ENCODE results near the gene PTPRE. TPM values are rescaled to one million over a fixed set of nuclear protein-coding genes. Genes with fewer than 3 reads are reported as not detected.

Gene PTPRE
- total RNA-seq, 1 experiment from 2014 or later, result 12.3 TPM

- DNase-seq (ENCODE audit: low read depth, low spot score), result no peak
- no peak overlapping the region for H2AFZ ChIP-seq (ENCODE audit: low read depth, low read length, poor library complexity, severe bottlenecking)
- no peak overlapping the region for H3K27ac ChIP-seq (ENCODE audit: low read depth, low read length)
- no peaks in the 10 kb centered on the region for H3K27me3 ChIP-seq (ENCODE audit: insufficient read depth, low read length)
- ChIA-PET RAD21 (ENCODE audit: low non-redundant PET in 1 of 2, low total read pairs in 2 of 2, uncharacterized antibody in 2 of 2, unreplicated experiment in 2 of 2) (no interaction called here), CTCF (no interaction called here), POLR2A (no interaction called here)
- H3K4me1 ChIP-seq (ENCODE audit: control insufficient read depth in 1 of 2, insufficient read depth in 2 of 2, low read length in 2 of 2), result peaks cover 25 to 46% of the 10 kb centered on the region in 2 experiments
- H4K20me1 ChIP-seq (ENCODE audit: insufficient read depth), result no peaks in the 10 kb centered on the region
- H3K36me3 ChIP-seq (ENCODE audit: control insufficient read depth in 1 of 2, insufficient read depth in 2 of 2, low read length in 2 of 2), result no peaks in the 10 kb centered on the region
- intact Hi-C loops (cut with micrococcal nuclease), result no loop called here
- no peak for ATAC-seq
- no peaks in the 10 kb centered on the region for H3K79me2 ChIP-seq (ENCODE audit: insufficient read depth, low read length)
- no TSS peak for BruUV-seq (replicated peaks)
- H3K9me2 ChIP-seq (ENCODE audit: insufficient read depth), result no peaks in the 10 kb centered on the region
- TF ChIP-seq TCF7L2 (IDR thresholded peaks at IDR 0.05; ENCODE audit: borderline replicate concordance, extremely low read depth, insufficient read depth, insufficient read length) (no peak), FOSL1 (IDR thresholded peaks at IDR 0.05; ENCODE audit: low read depth) (no peak), CTCF (IDR thresholded peaks at IDR 0.05 in 2 of 3, conservative IDR thresholded peaks at IDR 0.05 in 1 of 3; ENCODE audit: borderline replicate concordance in 1 of 3, insufficient read depth in 1 of 3, low read depth in 2 of 3, low read length in 2 of 3) (no peak), JUND (IDR thresholded peaks at IDR 0.05) (no peak), MAX (IDR thresholded peaks at IDR 0.05) (no peak), CEBPB (IDR thresholded peaks at IDR 0.05; ENCODE audit: low read depth) (no peak), SP1 (IDR thresholded peaks at IDR 0.05; ENCODE audit: low read depth) (no peak), POLR2A (IDR thresholded peaks at IDR 0.05; ENCODE audit: borderline replicate concordance, extremely low read depth, insufficient read depth, insufficient read length) (no peak), EZH2 (IDR thresholded peaks at IDR 0.05) (no peak), ZNF274 (IDR thresholded peaks at IDR 0.05; ENCODE audit: low read depth, low read length) (no peak)
- H3K4me2 ChIP-seq (ENCODE audit: low read length), result peak overlapping the region; percentile 80
- no peak overlapping the region; a peak in 1 of 4 replicates for H3K4me3 ChIP-seq (replicated peaks in 1 of 2; ENCODE audit: low read depth in 1 of 2, low read length in 2 of 2)
- no peaks in the 10 kb centered on the region for H3K9me3 ChIP-seq (ENCODE audit: control insufficient read depth in 1 of 2, insufficient read depth in 1 of 2, low read depth in 1 of 2, low read length in 2 of 2)
- no peak overlapping the region for H3K9ac ChIP-seq (ENCODE audit: low read length)
These were observed 3.0 kb downstream of the PTPRE start for GRCh38 chr10:127909716-127910463.

All from HCT116 (cell line).